PFSK-1 (cell line): ENCODE results near the gene BORCS8.

Source experiments
- POLR2AphosphoS5 ChIP-seq: IDR thresholded peaks from 2 replicates; pipeline ENCODE4 v1.6.1; 2012; ENCODE audit warnings: low read depth, mild to moderate bottlenecking, control low read depth, low read length, moderate library complexity
- SIN3A ChIP-seq: IDR thresholded peaks from 2 replicates; pipeline ENCODE4 v1.6.1; 2012; ENCODE audit warnings: mild to moderate bottlenecking, low read length, moderate library complexity, borderline replicate concordance; ENCODE audit not compliant: insufficient read depth
- TAF1 ChIP-seq: IDR thresholded peaks from 2 replicates; pipeline ENCODE4 v1.6.1; 2012; ENCODE audit warnings: low read length, control low read depth, borderline replicate concordance; ENCODE audit not compliant: insufficient read depth
- TF ChIP-seq, protein P1 (sequence below), 2 experiments: IDR thresholded peaks; 2 replicates each; pipeline versions ENCODE4 v1.6.1 to v1.8.0; 2011 to 2012; ENCODE audit warnings: low read depth in 2 of 2, low read length in 2 of 2, control low read depth in 1 of 2, inconsistent platforms in 1 of 2, mild to moderate bottlenecking in 1 of 2, moderate library complexity in 1 of 2; ENCODE audit not compliant: insufficient read depth in 1 of 2

DNA sequence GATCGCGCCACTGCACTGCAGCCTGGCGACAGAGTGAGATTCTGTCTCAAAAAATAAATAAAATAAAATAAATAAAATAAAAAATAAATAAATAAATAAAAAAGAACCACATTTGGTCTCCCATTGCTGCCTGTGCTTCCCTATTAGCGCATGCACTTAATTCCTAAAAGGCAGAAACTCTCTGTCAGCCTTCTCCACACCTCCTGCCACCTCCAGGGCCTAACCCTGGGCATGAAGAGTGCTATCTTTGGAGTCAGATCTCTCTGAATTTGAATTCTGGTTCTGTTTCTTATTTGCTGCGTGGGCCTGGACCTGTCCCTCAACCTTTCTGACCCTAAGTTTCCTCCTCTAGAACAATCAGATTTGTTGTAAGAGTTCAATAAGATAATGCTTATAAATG, 31.1 kb upstream of the BORCS8 start:
- no peak for TF ChIP-seq SIN3A
- TF ChIP-seq POLR2AphosphoS5 = no peak
- TF ChIP-seq, protein P1, sequence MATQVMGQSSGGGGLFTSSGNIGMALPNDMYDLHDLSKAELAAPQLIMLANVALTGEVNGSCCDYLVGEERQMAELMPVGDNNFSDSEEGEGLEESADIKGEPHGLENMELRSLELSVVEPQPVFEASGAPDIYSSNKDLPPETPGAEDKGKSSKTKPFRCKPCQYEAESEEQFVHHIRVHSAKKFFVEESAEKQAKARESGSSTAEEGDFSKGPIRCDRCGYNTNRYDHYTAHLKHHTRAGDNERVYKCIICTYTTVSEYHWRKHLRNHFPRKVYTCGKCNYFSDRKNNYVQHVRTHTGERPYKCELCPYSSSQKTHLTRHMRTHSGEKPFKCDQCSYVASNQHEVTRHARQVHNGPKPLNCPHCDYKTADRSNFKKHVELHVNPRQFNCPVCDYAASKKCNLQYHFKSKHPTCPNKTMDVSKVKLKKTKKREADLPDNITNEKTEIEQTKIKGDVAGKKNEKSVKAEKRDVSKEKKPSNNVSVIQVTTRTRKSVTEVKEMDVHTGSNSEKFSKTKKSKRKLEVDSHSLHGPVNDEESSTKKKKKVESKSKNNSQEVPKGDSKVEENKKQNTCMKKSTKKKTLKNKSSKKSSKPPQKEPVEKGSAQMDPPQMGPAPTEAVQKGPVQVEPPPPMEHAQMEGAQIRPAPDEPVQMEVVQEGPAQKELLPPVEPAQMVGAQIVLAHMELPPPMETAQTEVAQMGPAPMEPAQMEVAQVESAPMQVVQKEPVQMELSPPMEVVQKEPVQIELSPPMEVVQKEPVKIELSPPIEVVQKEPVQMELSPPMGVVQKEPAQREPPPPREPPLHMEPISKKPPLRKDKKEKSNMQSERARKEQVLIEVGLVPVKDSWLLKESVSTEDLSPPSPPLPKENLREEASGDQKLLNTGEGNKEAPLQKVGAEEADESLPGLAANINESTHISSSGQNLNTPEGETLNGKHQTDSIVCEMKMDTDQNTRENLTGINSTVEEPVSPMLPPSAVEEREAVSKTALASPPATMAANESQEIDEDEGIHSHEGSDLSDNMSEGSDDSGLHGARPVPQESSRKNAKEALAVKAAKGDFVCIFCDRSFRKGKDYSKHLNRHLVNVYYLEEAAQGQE (IDR thresholded peaks at IDR 0.05; ENCODE audit: insufficient read depth in 1 of 2, low read depth in 2 of 2, low read length in 2 of 2) = no peak
- TF ChIP-seq TAF1 = no peak
